Activated naive CD8-positive, alpha-beta T cell treated with anti-CD3 and anti-CD28 coated beads, Interleukin-2, amount 50 U/mL, for 16 hours (primary cell): Measurements from ENCODE around the gene TRIO.

Experiments
- DNase-seq: peaks from one replicate; pipeline ENCODE4 v3.0.0-alpha.2; 2020; ENCODE audit warnings: low read depth, low spot score

The TRIO gene

DNA sequence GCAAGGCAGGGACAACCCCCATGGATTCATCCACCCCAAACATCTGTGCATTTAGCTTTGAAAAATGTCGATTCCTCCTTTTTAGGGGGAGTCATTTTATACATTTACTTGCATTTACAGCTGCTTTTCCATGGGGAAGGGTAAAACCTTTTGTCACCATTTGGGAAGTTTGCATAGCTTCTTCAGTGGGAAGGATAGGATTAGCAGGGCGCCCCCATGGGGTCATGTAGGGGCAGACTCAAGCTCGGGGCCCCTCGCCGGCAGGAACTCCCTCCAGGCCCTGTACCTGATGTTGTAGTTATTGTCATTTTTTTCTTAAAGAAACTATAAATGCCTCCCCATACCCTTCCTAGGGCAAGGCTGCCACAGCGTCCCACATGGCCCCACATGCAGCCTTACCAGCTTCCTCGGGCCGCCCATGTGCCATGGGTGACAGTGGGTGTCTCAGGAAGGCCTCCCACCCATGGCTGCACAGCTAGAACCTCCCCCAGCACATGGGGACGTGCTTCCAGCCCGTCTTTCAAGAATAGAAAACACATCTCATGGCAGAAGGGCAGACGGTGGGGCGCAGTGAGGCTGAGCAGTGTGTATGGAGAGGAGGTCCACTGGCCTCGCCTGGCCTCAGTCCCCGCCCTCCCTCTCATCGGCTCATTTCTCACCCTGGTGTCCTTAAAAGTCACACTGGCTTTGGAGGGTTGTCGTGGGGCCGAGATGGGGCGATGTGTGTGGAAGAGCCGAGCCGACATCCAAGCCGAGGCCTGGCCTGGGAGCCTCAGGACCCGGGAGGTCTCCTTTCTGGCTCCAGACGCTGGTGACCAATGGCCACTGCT lies 362.4 kb downstream of the TRIO start:
- DNase-seq = no peak

GRCh38 chr5:14506140-14506538 lies 363.0 kb downstream of the TRIO start:
- DNase-seq = no peak

- no peak for DNase-seq
Measured at GRCh38 chr5:14506661-14507060, 363.5 kb downstream of the TRIO start.

DNA sequence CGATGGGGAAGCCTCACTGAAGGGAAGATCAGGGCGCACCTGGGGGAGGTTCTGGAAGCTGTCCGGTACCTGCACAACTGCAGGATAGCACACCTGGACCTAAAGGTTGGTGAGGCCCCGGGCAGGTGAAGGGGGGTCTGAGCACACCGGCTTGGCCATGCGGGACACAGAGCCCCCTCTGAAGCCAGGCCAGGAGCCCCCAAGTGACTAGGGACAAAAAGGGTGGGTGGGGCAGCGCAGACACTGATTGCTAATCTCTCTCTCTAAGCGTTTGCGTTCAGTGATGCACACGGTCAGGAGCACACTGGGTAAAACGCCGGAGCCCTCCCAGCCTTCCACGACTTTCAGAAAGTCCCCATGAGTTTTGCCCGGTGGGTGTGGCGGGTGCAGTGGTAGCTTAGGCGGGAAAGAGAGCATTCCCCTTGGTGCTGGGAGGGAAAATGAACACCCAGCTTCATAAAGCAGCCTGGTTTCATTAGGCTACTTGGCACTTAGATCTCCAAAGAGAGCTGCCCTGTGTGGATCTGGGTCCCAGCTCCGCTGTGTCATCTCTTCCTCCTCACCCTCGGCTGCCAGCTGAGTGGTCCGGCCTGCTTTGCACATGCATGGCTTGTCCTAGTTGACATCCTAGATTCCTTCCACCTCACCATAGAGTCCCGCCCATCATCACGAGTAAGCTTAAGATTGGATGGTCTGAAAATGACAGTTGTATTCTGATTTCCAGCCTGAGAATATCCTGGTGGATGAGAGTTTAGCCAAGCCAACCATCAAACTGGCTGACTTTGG lies 364.2 kb downstream of the TRIO start:
- no peak for DNase-seq

DNA sequence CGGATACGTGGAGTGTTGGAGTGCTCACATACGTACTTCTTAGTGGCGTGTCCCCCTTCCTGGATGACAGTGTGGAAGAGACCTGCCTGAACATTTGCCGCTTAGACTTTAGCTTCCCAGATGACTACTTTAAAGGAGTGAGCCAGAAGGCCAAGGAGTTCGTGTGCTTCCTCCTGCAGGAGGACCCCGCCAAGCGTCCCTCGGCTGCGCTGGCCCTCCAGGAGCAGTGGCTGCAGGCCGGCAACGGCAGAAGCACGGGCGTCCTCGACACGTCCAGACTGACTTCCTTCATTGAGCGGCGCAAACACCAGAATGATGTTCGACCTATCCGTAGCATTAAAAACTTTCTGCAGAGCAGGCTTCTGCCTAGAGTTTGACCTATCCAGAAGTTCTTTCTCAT lies 364.9 kb downstream of the TRIO start:
- DNase-seq = no peak

GRCh38 chr5:14509556-14509955 lies 366.4 kb downstream of the TRIO start:
- DNase-seq = no peak

DNA sequence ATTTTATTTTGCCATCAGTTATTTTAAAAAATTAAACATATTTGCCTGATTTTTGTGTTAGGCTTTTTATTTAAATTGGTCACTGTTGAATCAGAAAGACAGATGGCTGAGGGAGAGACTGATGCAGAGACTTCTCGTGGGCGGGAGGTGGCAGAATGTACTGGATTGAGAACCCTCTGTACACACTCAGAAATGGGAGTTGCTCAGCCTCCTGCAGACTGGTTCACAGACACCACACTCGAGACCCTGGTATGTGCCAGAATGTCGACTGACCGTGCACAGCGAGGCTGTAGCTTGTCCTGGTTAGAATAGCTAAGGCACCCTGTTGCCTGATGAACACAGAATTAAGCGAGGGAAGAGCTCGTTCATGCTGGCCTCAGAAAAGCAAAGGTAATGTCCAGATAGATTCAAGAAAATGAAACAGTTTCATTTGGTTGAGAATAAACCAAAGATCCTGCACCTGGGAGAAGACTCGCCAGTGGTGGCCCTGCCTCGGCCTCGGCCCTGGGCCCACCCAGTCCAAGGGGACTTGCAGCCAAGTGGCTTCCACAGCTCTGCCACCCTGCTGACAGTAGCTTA lies 367.1 kb downstream of the TRIO start:
- DNase-seq = no peak

DNA sequence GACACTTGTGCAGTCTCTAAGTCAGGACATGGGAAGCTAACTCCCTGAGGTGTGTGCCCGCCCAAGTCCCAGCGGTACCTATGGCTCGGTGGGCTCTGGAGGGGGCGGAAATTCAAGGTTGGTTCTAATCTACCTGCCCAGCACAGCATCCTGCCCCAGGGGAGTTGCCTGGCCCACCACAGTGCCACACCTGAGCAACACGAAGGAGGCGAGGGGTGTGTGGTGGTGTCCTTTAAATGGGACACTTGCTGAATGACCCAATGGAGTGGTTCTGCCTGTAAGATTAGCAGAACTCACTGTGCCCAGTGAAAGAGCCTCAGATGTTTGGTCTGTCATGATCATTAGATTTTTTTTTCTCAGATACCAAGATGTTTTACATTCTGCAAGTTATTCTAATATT lies 367.7 kb downstream of the TRIO start:
- DNase-seq = no peak

GRCh38 chr5:14512574-14512973 lies 369.4 kb downstream of the TRIO start:
- no peak for DNase-seq

DNA sequence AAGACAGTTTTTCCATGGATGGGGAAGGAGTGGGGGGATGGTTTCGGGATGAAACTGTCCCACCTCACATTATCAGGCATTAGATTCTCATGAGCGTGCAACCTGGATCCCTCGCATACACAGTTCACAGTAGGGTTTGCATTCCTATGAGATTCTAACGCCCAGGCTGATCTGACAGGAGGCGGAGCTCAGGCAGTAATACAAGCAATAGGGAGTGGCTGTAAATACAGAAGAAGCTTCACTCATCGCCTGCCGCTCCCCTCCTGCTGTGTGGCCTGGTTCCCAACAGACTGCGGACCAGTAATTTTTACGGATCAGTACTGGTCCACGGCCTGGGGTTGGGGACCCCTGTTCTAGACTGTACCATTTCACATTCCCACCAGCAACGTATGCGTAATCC lies 370.1 kb downstream of the TRIO start:
- DNase-seq = no peak

- DNase-seq = no peak
Measured at GRCh38 chr5:14516901-14517300, 373.8 kb downstream of the TRIO start.

- DNase-seq = no peak
Measured at GRCh38 chr5:14518638-14519037, 375.5 kb downstream of the TRIO start.

- DNase-seq = no peak
Measured at GRCh38 chr5:14521748-14522147, 378.6 kb downstream of the TRIO start.

- no peak for DNase-seq
Measured at GRCh38 chr5:14522721-14523120, 379.6 kb downstream of the TRIO start.

GRCh38 chr5:14523243-14524034 lies 380.3 kb downstream of the TRIO start:
- no peak for DNase-seq

DNA sequence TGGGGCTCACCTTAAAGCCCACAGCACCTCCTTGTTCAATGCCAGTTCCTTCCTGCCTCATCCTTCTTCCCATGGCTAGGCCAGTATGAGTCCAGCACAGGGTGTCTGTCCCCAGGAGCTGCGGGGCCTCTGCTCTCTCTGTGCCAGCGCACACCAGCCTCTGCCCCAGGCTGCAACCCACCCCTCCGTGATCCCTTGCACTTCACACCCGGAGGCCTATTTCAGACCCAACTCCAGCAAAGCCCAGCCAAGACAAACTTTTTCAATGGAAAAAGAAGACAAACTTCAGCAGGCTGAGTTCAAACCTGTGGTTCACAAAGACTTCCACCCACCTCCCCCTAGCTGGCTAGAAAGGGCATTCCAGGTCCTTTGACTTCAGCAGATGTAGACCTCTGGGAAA lies 382.3 kb downstream of the TRIO start:
- DNase-seq = no peak

GRCh38 chr5:14526493-14526892 lies 383.4 kb downstream of the TRIO start:
- DNase-seq = no peak

GRCh38 chr5:14528115-14528514 lies 385.0 kb downstream of the TRIO start:
- no peak for DNase-seq

DNA sequence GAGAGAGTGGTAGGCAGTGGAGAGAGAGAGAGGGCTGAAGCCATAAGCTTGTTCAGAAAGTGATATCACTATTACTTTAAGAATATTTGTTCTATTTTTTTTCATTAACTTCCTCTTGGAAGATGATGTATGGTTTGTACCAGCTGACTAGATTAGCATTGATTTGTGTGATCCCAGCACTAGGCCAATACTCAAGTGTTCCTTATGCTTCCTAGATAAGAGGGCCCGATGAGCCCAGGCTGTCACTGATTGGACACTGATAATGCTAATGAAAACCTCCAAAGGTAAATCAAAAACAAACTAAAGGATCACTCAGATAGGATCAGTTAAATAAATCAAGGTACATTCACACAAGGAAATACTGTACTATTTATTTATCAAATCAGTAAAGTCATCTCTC lies 385.8 kb downstream of the TRIO start:
- DNase-seq = no peak

- no peak for DNase-seq
Measured at GRCh38 chr5:14531668-14532067, 388.5 kb downstream of the TRIO start.

DNA sequence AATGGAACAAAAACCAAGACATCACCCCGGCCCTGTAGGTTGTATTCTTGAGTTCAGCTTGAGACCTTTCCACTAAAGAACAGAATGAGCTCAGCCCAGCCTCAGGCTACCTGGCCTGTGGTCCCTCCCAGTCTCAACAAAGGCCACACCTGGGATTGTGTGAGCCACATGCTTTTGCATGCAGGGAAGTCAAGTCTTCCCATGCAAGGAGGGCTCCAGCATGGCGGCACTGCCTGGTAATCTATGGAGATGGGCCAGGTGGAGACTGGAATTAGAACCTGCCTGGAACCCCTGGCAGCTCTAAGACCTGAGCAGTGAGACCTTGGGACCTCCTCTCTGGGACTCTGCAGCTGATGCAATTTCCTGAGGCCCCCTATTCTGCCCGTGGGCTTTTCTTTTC lies 389.0 kb downstream of the TRIO start:
- no peak for DNase-seq

DNA sequence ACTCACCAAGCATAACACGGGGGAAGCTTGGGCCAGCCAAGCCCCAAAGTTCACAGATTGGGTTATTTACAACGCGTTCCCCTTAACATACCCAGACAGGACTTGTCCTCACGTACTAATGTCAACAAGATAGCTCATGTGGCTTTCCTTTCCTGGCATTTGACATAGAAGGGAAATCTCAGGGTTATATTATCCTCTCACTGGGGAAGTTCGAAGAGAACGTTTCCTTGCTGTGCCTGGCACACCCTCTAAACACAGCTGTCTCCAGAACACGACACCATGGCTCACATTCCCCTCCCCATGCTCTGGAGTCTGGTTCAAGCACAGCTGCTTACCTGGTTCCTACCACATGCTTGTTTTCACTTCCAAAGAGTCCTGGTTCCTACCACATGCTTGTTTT lies 391.6 kb downstream of the TRIO start:
- no peak for DNase-seq
